ENCODE measurements around the gene MYO1A. TPM values are rescaled to one million over a fixed set of nuclear protein-coding genes. Genes with fewer than 3 reads are reported as not detected.

MYO1A gene
- total and polyA plus RNA-seq, 2 donors (not counting 1 experiment from before 2014, with no cell fraction given) = 0.55 to 1.3 TPM

DNA sequence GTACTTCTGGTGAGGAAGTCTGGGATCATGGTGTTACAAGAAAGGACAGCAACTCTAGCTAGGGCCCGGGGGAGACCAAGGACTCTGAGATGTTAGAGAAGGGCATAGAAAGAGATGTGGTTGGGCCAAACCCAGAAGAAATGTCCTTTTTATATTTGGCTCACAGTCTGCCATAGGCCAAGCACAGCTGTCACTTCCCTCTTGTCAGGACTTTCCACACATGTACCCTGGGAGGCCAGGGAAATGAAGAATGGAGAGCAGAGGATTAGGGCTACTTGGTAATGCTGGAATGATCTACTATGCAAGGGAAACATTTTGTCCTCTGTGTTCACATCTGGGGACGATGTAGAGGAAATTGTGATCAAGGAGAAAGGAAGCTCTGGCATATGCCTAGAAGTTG, 9.2 kb downstream of the MYO1A start:
- CTCF ChIA-PET = interaction anchor here (0.6 to 2.4 kb wide), 2 partner anchors 15 to 19 kb away, joined by 3 to 10 read pairs; no protein-coding TSS in a partner anchor
- Histone ChIP-seq H4K20me1 (ENCODE audit: control insufficient read depth, insufficient read depth, low read length, poor library complexity, severe bottlenecking) (no peaks in the 10 kb centered on the region), H3K79me2 (ENCODE audit: control insufficient read depth, insufficient read depth, low read length) (no peaks in the 10 kb centered on the region), H3K4me3 (ENCODE audit: control extremely low read depth in 1 of 5, extremely low read depth in 1 of 5, insufficient read depth in 1 of 5, low read depth in 2 of 5, low read length in 4 of 5) (no peak overlapping the region), H3K36me3 (replicated peaks in 1 of 2; ENCODE audit: control extremely low read depth in 1 of 2, control insufficient read depth in 1 of 2, extremely low read depth in 1 of 2, insufficient read depth in 2 of 2, low read length in 1 of 2) (no peaks in the 10 kb centered on the region), H3K27me3 (replicated peaks in 1 of 4; ENCODE audit: control extremely low read depth in 1 of 4, control insufficient read depth in 3 of 4, insufficient read depth in 4 of 4, low read length in 3 of 4) (no peaks in the 10 kb centered on the region), H3K4me2 (replicated peaks; ENCODE audit: low read depth, low read length, poor library complexity, severe bottlenecking) (no peak overlapping the region), H3K4me1 (ENCODE audit: control insufficient read depth in 2 of 2, insufficient read depth in 2 of 2, low read length in 2 of 2) (peaks cover 0 to 4% of the 10 kb centered on the region in 2 donors), H3K9ac (ENCODE audit: low read length) (no peak overlapping the region), H3K9me3 (ENCODE audit: control extremely low read depth in 1 of 3, control insufficient read depth in 2 of 3, insufficient read depth in 1 of 3, low read length in 2 of 3) (no peaks in the 10 kb centered on the region), H2AFZ (ENCODE audit: insufficient read depth, low read depth, low read length, poor library complexity, severe bottlenecking) (no peak overlapping the region), H3K27ac (ENCODE audit: low read length in 2 of 2) (no peak overlapping the region)
- H3K9me3 Mint-ChIP-seq (ENCODE audit: insufficient read depth) = no peaks in the 10 kb centered on the region
- DNase-seq = no peak
- no peak overlapping the region for H3K27ac Mint-ChIP-seq
- no peak overlapping the region for H3K4me3 Mint-ChIP-seq
- TF ChIP-seq EZH2 (IDR thresholded peaks at IDR 0.05; ENCODE audit: borderline replicate concordance, insufficient read depth, low read depth, low read length, poor library complexity, severe bottlenecking) (no peak), CTCF (IDR thresholded peaks at IDR 0.05) (no peak)
- intact Hi-C loops (cut with micrococcal nuclease) = no loop called here
- H3K4me1 Mint-ChIP-seq = peaks cover 3% of the 10 kb centered on the region
- no peaks in the 10 kb centered on the region for H3K27me3 Mint-ChIP-seq
- POLR2A ChIA-PET = no interaction called here
- ATAC-seq (ENCODE audit: low read depth) = no peak
- 86% methylated on average over 1 of the region's 2 CpGs for WGBS (ENCODE audit: insufficient coverage)

GRCh38 chr12:57040211-57040610, 9.7 kb downstream of the MYO1A start:
- Mint-ChIP-seq H3K4me1 (peaks cover under 1% of the 10 kb centered on the region), H3K4me3 (no peak overlapping the region), H3K27ac (no peak overlapping the region), H3K9me3 (ENCODE audit: insufficient read depth) (no peaks in the 10 kb centered on the region), H3K27me3 (no peaks in the 10 kb centered on the region)
- Histone ChIP-seq H3K79me2 (ENCODE audit: control insufficient read depth, insufficient read depth, low read length) (no peaks in the 10 kb centered on the region), H4K20me1 (ENCODE audit: control insufficient read depth, insufficient read depth, low read length, poor library complexity, severe bottlenecking) (no peaks in the 10 kb centered on the region), H3K9me3 (ENCODE audit: control extremely low read depth in 1 of 3, control insufficient read depth in 2 of 3, insufficient read depth in 1 of 3, low read length in 2 of 3) (no peaks in the 10 kb centered on the region), H2AFZ (ENCODE audit: insufficient read depth, low read depth, low read length, poor library complexity, severe bottlenecking) (no peak overlapping the region), H3K36me3 (replicated peaks in 1 of 2; ENCODE audit: control extremely low read depth in 1 of 2, control insufficient read depth in 1 of 2, extremely low read depth in 1 of 2, insufficient read depth in 2 of 2, low read length in 1 of 2) (no peaks in the 10 kb centered on the region), H3K9ac (ENCODE audit: low read length) (no peak overlapping the region), H3K4me1 (ENCODE audit: control insufficient read depth in 2 of 2, insufficient read depth in 2 of 2, low read length in 2 of 2) (peaks cover 0 to 4% of the 10 kb centered on the region in 2 donors), H3K4me2 (replicated peaks; ENCODE audit: low read depth, low read length, poor library complexity, severe bottlenecking) (no peak overlapping the region), H3K4me3 (ENCODE audit: control extremely low read depth in 1 of 5, extremely low read depth in 1 of 5, insufficient read depth in 1 of 5, low read depth in 2 of 5, low read length in 4 of 5) (no peak overlapping the region), H3K27me3 (replicated peaks in 1 of 4; ENCODE audit: control extremely low read depth in 1 of 4, control insufficient read depth in 3 of 4, insufficient read depth in 4 of 4, low read length in 3 of 4) (no peaks in the 10 kb centered on the region), H3K27ac (ENCODE audit: low read length in 2 of 2) (no peak overlapping the region)
- ATAC-seq (ENCODE audit: low read depth) (no peak), DNase-seq (no peak)
- CTCF ChIA-PET = interaction anchor here (2.4 kb wide), 1 partner anchor 20 kb away, joined by 10 read pairs; no protein-coding TSS in a partner anchor
- TF ChIP-seq EZH2 (IDR thresholded peaks at IDR 0.05; ENCODE audit: borderline replicate concordance, insufficient read depth, low read depth, low read length, poor library complexity, severe bottlenecking) (no peak), CTCF (IDR thresholded peaks at IDR 0.05) (no peak)
- intact Hi-C loops (cut with micrococcal nuclease) = no loop called here
- WGBS (ENCODE audit: insufficient coverage) = no CpG with 5 or more reads among the region's 4 CpGs
- POLR2A ChIA-PET = no interaction called here

Measured in B cell (primary cell).